ENCODE measurements around the gene IL18R1.

IL18R1 gene

DNA sequence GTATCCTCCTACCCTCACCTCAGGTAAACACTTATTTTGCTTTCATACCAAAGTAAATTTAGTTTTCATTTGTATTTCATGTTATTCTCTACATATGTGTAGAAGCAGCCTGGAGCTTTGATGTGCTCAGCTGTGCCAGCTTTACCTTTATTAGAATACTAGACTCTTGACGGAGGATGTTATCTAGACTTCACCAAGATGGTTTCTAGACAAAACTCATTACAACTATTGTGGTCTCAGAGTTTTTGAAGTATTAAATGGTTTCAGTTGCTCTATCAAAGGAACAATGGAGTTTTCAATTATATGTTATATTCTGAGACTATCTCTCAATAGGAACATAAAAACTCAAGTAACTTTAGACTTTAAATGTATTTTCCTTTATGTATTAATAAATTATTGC lies 62.4 kb downstream of the IL18R1 start:
- no peaks in the 10 kb centered on the region for H4K20me1 ChIP-seq (ENCODE audit: control insufficient read depth, insufficient read depth, low read depth, low read length)
- H3K79me2 ChIP-seq (ENCODE audit: control insufficient read depth, low read length): no peaks in the 10 kb centered on the region
- H3K4me3 ChIP-seq (ENCODE audit: low read length): no peak overlapping the region
- H3K9me2 ChIP-seq (replicated peaks; ENCODE audit: control insufficient read depth, low read length): no peaks in the 10 kb centered on the region
- H3K27ac ChIP-seq (ENCODE audit: low read depth, low read length): no peak overlapping the region
- no peaks in the 10 kb centered on the region for H3F3A ChIP-seq (ENCODE audit: control insufficient read depth, insufficient read depth)
- H3K4me1 ChIP-seq (ENCODE audit: control insufficient read depth, low read length): peaks cover 4% of the 10 kb centered on the region; the same call in 1 of the 2 replicates
- no peak overlapping the region for H3K4me2 ChIP-seq (ENCODE audit: low read length)
- TF ChIP-seq, protein P1, sequence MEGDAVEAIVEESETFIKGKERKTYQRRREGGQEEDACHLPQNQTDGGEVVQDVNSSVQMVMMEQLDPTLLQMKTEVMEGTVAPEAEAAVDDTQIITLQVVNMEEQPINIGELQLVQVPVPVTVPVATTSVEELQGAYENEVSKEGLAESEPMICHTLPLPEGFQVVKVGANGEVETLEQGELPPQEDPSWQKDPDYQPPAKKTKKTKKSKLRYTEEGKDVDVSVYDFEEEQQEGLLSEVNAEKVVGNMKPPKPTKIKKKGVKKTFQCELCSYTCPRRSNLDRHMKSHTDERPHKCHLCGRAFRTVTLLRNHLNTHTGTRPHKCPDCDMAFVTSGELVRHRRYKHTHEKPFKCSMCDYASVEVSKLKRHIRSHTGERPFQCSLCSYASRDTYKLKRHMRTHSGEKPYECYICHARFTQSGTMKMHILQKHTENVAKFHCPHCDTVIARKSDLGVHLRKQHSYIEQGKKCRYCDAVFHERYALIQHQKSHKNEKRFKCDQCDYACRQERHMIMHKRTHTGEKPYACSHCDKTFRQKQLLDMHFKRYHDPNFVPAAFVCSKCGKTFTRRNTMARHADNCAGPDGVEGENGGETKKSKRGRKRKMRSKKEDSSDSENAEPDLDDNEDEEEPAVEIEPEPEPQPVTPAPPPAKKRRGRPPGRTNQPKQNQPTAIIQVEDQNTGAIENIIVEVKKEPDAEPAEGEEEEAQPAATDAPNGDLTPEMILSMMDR (IDR thresholded peaks at IDR 0.05; ENCODE audit: low read depth, low read length, poor library complexity, severe bottlenecking): no peak
- no peak for TF ChIP-seq EZH2phosphoT487 (IDR thresholded peaks at IDR 0.05; ENCODE audit: borderline replicate concordance, low read length)
- no peaks in the 10 kb centered on the region for H3K9me3 ChIP-seq (ENCODE audit: control insufficient read depth, insufficient read depth, low read length)
- no peaks in the 10 kb centered on the region for H3K36me3 ChIP-seq (ENCODE audit: control insufficient read depth, low read length)
- H3K27me3 ChIP-seq (ENCODE audit: control insufficient read depth, low read length): no peaks in the 10 kb centered on the region

DNA sequence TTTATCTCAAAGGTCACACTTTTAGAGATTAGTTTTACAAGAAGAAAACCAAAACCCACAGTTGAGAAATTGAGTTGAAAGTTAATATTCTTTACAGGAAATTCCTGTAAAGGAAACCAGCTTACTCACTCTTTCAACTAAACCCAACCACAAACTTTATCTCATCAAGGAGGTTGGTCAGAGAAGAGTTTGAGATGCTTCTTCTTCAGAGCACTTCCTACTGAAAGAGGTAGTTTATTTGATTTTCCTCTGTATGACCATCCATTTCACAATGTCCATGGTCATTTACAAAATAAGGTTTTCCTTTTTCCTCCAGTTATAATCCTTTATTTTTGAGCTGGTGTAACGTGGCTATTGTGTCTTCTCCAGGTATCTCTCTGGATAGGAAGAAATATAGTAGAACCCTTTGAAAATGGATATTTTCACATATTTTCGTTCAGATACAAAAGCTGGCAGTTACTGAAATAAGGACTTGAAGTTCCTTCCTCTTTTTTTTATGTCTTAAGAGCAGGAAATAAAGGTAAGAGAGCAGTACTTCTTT lies 62.9 kb downstream of the IL18R1 start:
- Histone ChIP-seq H3K9me2 (replicated peaks; ENCODE audit: control insufficient read depth, low read length) (no peaks in the 10 kb centered on the region), H4K20me1 (ENCODE audit: control insufficient read depth, insufficient read depth, low read depth, low read length) (no peaks in the 10 kb centered on the region), H3K27ac (ENCODE audit: low read depth, low read length) (no peak overlapping the region), H3K36me3 (ENCODE audit: control insufficient read depth, low read length) (no peaks in the 10 kb centered on the region), H3K4me1 (ENCODE audit: control insufficient read depth, low read length) (peaks cover 4% of the 10 kb centered on the region; the same call in 1 of the 2 replicates), H3F3A (ENCODE audit: control insufficient read depth, insufficient read depth) (no peaks in the 10 kb centered on the region), H3K4me2 (ENCODE audit: low read length) (no peak overlapping the region), H3K4me3 (ENCODE audit: low read length) (no peak overlapping the region), H3K79me2 (ENCODE audit: control insufficient read depth, low read length) (no peaks in the 10 kb centered on the region), H3K27me3 (ENCODE audit: control insufficient read depth, low read length) (no peaks in the 10 kb centered on the region), H3K9me3 (ENCODE audit: control insufficient read depth, insufficient read depth, low read length) (no peaks in the 10 kb centered on the region)
- TF ChIP-seq, protein P1 (IDR thresholded peaks at IDR 0.05; ENCODE audit: low read depth, low read length, poor library complexity, severe bottlenecking): no peak
- no peak for TF ChIP-seq EZH2phosphoT487 (IDR thresholded peaks at IDR 0.05; ENCODE audit: borderline replicate concordance, low read length)

DNA sequence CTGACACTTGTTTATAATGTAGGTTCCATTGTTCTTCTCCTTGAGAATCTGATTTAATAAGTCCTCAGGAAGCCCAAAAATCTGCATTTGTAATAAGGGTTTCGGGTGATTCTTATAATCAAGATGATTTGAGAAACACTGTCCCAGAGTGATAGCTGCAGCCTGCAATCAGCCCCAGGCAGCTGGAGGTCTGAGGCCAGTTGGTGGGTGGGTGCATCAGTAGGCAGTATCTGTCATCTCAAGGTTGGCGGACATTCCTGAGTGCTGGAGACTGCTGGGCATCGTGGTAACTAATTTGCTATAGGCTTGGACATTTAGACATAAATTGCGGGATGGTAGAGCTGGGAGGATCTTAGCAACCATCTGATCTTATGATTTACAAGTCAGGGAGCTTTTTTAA lies 64.7 kb downstream of the IL18R1 start:
- H3K4me1 ChIP-seq (ENCODE audit: control insufficient read depth, low read length): peaks cover 4% of the 10 kb centered on the region; the same call in 1 of the 2 replicates
- no peaks in the 10 kb centered on the region for H3K9me2 ChIP-seq (replicated peaks; ENCODE audit: control insufficient read depth, low read length)
- no peaks in the 10 kb centered on the region for H3K36me3 ChIP-seq (ENCODE audit: control insufficient read depth, low read length)
- no peaks in the 10 kb centered on the region for H3F3A ChIP-seq (ENCODE audit: control insufficient read depth, insufficient read depth)
- TF ChIP-seq, protein P1 (IDR thresholded peaks at IDR 0.05; ENCODE audit: low read depth, low read length, poor library complexity, severe bottlenecking): no peak
- no peak overlapping the region for H3K27ac ChIP-seq (ENCODE audit: low read depth, low read length)
- H3K4me2 ChIP-seq (ENCODE audit: low read length): no peak overlapping the region
- no peaks in the 10 kb centered on the region for H4K20me1 ChIP-seq (ENCODE audit: control insufficient read depth, insufficient read depth, low read depth, low read length)
- no peaks in the 10 kb centered on the region for H3K79me2 ChIP-seq (ENCODE audit: control insufficient read depth, low read length)
- no peak overlapping the region for H3K4me3 ChIP-seq (ENCODE audit: low read length)
- H3K27me3 ChIP-seq (ENCODE audit: control insufficient read depth, low read length): no peaks in the 10 kb centered on the region; the same call in 1 of the 2 replicates
- H3K9me3 ChIP-seq (ENCODE audit: control insufficient read depth, insufficient read depth, low read length): no peaks in the 10 kb centered on the region
